Prostate gland (tissue), 2 donors: ENCODE results near the gene RRAD.

ENCODE experiments used
- POLR2A ChIP-seq: fragments of 450-650 bp; IDR thresholded peaks from one replicate; pipeline ENCODE4 v1.6.1; 2016; ENCODE audit warnings: antibody characterized with exemption, mild to moderate bottlenecking
- TF ChIP-seq, protein P1 (sequence below), 4 experiments: fragments of 200-600 bp in 2 of 4; fragments of 450-650 bp in 2 of 4; sonication (generic) in 2 of 4; IDR thresholded peaks; 1 replicate in 3 of 4; 2 replicates in 1 of 4; pipeline ENCODE4 v1.5.1; 2016 to 2019; ENCODE audit warnings: antibody characterized with exemption in 4 of 4, mild to moderate bottlenecking in 2 of 4, moderate library complexity in 2 of 4

- TF ChIP-seq, protein P1, sequence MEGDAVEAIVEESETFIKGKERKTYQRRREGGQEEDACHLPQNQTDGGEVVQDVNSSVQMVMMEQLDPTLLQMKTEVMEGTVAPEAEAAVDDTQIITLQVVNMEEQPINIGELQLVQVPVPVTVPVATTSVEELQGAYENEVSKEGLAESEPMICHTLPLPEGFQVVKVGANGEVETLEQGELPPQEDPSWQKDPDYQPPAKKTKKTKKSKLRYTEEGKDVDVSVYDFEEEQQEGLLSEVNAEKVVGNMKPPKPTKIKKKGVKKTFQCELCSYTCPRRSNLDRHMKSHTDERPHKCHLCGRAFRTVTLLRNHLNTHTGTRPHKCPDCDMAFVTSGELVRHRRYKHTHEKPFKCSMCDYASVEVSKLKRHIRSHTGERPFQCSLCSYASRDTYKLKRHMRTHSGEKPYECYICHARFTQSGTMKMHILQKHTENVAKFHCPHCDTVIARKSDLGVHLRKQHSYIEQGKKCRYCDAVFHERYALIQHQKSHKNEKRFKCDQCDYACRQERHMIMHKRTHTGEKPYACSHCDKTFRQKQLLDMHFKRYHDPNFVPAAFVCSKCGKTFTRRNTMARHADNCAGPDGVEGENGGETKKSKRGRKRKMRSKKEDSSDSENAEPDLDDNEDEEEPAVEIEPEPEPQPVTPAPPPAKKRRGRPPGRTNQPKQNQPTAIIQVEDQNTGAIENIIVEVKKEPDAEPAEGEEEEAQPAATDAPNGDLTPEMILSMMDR (IDR thresholded peaks at IDR 0.05) = no peak
- no peak for TF ChIP-seq POLR2A
These were observed 25.8 kb upstream of the RRAD start for GRCh38 chr16:66950971-66951790.
